H9 (cell line): Measurements from ENCODE around the gene SPDYE4. TPM values are rescaled to one million over a fixed set of nuclear protein-coding genes. Genes with fewer than 3 reads are reported as not detected.
A peak's percentile ranks its signal among the peaks of the same experiment; 100 is the strongest.

ENCODE experiments used
- DNase-seq: peaks from one replicate; pipeline ENCODE4 v3.0.0-alpha.2; 2017
- H2AFZ ChIP-seq: one replicate; pipeline ENCODE4 v1.6.1; 2013; ENCODE audit warnings: mild to moderate bottlenecking, low read length, control low read depth, moderate library complexity
- H2AK5ac ChIP-seq: 2 replicates; pipeline ENCODE4 v1.6.1; 2013; ENCODE audit warnings: low read length, control low read depth, mixed read lengths; ENCODE audit not compliant: insufficient read length
- H2BK120ac ChIP-seq: one replicate; pipeline ENCODE4 v1.6.1; 2013; ENCODE audit warnings: low read depth, mild to moderate bottlenecking, low read length, control low read depth, inconsistent platforms; ENCODE audit not compliant: poor library complexity, severe bottlenecking
- H2BK12ac ChIP-seq: 2 replicates; pipeline ENCODE4 v1.6.1; 2013; ENCODE audit warnings: low read length, control low read depth, mixed read lengths, low read depth; ENCODE audit not compliant: insufficient read length
- H2BK15ac ChIP-seq: 2 replicates; pipeline ENCODE4 v1.6.1; 2013; ENCODE audit warnings: low read depth, low read length, control low read depth
- H2BK20ac ChIP-seq: one replicate; pipeline ENCODE4 v1.6.1; 2013; ENCODE audit warnings: low read depth, mild to moderate bottlenecking, low read length, control low read depth, inconsistent platforms; ENCODE audit not compliant: poor library complexity, severe bottlenecking
- H2BK5ac ChIP-seq: 2 replicates; pipeline ENCODE4 v1.6.1; 2013; ENCODE audit warnings: low read length, control low read depth, mixed read lengths; ENCODE audit not compliant: insufficient read length
- H3K14ac ChIP-seq: 2 replicates; pipeline ENCODE4 v1.6.1; 2013; ENCODE audit warnings: low read length, control low read depth; ENCODE audit not compliant: insufficient read depth
- H3K18ac ChIP-seq: 2 replicates; pipeline ENCODE4 v1.6.1; 2013; ENCODE audit warnings: low read depth, mild to moderate bottlenecking, mixed read lengths, low read length, control low read depth; ENCODE audit not compliant: insufficient read length
- H3K23ac ChIP-seq: 2 replicates; pipeline ENCODE4 v1.6.1; 2013; ENCODE audit warnings: low read length, control low read depth, mixed read lengths, low read depth; ENCODE audit not compliant: insufficient read length
- H3K23me2 ChIP-seq: 2 replicates; pipeline ENCODE4 v1.6.1; 2013; ENCODE audit warnings: low read depth, mild to moderate bottlenecking, mixed read lengths, low read length, control low read depth; ENCODE audit not compliant: insufficient read length, poor library complexity, severe bottlenecking
- H3K27ac ChIP-seq: 2 replicates; pipeline ENCODE4 v1.5.1; 2013; ENCODE audit warnings: low read length, control low read depth, mixed read lengths, low read depth; ENCODE audit not compliant: insufficient read length
- H3K27me3 ChIP-seq: 2 replicates; pipeline ENCODE4 v1.6.1; 2013; ENCODE audit warnings: low read length, control low read depth, inconsistent platforms; ENCODE audit not compliant: insufficient read depth
- H3K4ac ChIP-seq: 2 replicates; pipeline ENCODE4 v1.6.1; 2013; ENCODE audit warnings: low read depth, mild to moderate bottlenecking, control low read depth, inconsistent platforms, low read length, moderate library complexity
- H3K4me1 ChIP-seq: 2 replicates; pipeline ENCODE4 v1.6.1; 2013; ENCODE audit warnings: low read length, control low read depth, inconsistent platforms; ENCODE audit not compliant: insufficient read depth
- H3K4me2 ChIP-seq: 2 replicates; pipeline ENCODE4 v1.6.1; 2013; ENCODE audit warnings: low read length, control low read depth, mixed read lengths; ENCODE audit not compliant: insufficient read length, insufficient read depth
- H3K56ac ChIP-seq: 2 replicates; pipeline ENCODE4 v1.6.1; 2013; ENCODE audit warnings: low read depth, mild to moderate bottlenecking, mixed read lengths, low read length, control low read depth; ENCODE audit not compliant: insufficient read length
- H3K79me1 ChIP-seq: 2 replicates; pipeline ENCODE4 v1.6.1; 2013; ENCODE audit warnings: low read depth, mild to moderate bottlenecking, moderate library complexity, low read length, control low read depth, inconsistent platforms; ENCODE audit not compliant: insufficient read depth, poor library complexity, severe bottlenecking
- H3K79me2 ChIP-seq: 2 replicates; pipeline ENCODE4 v1.6.1; 2013; ENCODE audit warnings: low read length, control low read depth, inconsistent platforms; ENCODE audit not compliant: insufficient read depth
- H3K9ac ChIP-seq: 2 replicates; pipeline ENCODE4 v1.6.1; 2013; ENCODE audit warnings: low read length, control low read depth, mixed read lengths; ENCODE audit not compliant: insufficient read length; ENCODE audit errors: extremely low read depth
- H3K9me3 ChIP-seq: one replicate; pipeline ENCODE4 v1.6.1; 2013; ENCODE audit warnings: low read depth, low read length, inconsistent platforms; ENCODE audit not compliant: control insufficient read depth
- H3T11ph ChIP-seq: one replicate; pipeline ENCODE4 v1.6.1; 2013; ENCODE audit warnings: mild to moderate bottlenecking, low read length, control low read depth, inconsistent platforms
- H4K20me1 ChIP-seq: one replicate; pipeline ENCODE4 v1.6.1; 2013; ENCODE audit not compliant: control insufficient read depth, insufficient read length, insufficient read depth
- H4K5ac ChIP-seq: 2 replicates; pipeline ENCODE4 v1.6.1; 2013; ENCODE audit warnings: low read depth, mild to moderate bottlenecking, mixed read lengths, low read length, control low read depth; ENCODE audit not compliant: insufficient read length
- H4K8ac ChIP-seq: replicated peaks from 2 replicates; pipeline ENCODE4 v1.6.1; 2013; ENCODE audit warnings: low read length, control low read depth, mixed read lengths, low read depth; ENCODE audit not compliant: insufficient read length
- H4K91ac ChIP-seq: 2 replicates; pipeline ENCODE4 v1.6.1; 2013; ENCODE audit warnings: low read depth, mild to moderate bottlenecking, moderate library complexity, mixed read lengths, low read length, control low read depth; ENCODE audit not compliant: insufficient read length
- H3K27ac Mint-ChIP-seq, 3 experiments: 2 replicates in 2 of 3; 3 replicates in 1 of 3; pipeline ENCODE4 v1.8.0; 2020 to 2021; ENCODE audit warnings: mixed read lengths in 3 of 3, mild to moderate bottlenecking in 1 of 3, moderate library complexity in 1 of 3
- H3K27me3 Mint-ChIP-seq: 2 replicates; pipeline ENCODE4 v1.8.0; 2021; ENCODE audit warnings: low read depth, mild to moderate bottlenecking, moderate library complexity, mixed read lengths
- H3K36me3 Mint-ChIP-seq, 3 experiments: 2 replicates in 2 of 3; 3 replicates in 1 of 3; pipeline ENCODE4 v1.8.0; 2020 to 2021; ENCODE audit warnings: low read depth in 3 of 3, mixed read lengths in 3 of 3; ENCODE audit not compliant: insufficient read depth in 1 of 3
- H3K4me1 Mint-ChIP-seq, 2 experiments: 2 replicates each; pipeline ENCODE4 v1.8.0; 2020; ENCODE audit warnings: mixed read lengths in 2 of 2
- H3K4me3 Mint-ChIP-seq, 2 experiments: 2 replicates in 1 of 2; 3 replicates in 1 of 2; pipeline ENCODE4 v1.8.0; 2020 to 2021; ENCODE audit warnings: mild to moderate bottlenecking in 2 of 2, mixed read lengths in 2 of 2, moderate library complexity in 1 of 2
- H3K9me3 Mint-ChIP-seq, 2 experiments: 2 replicates in 1 of 2; 3 replicates in 1 of 2; pipeline ENCODE4 v1.8.0; 2020; ENCODE audit warnings: mild to moderate bottlenecking in 2 of 2, mixed read lengths in 2 of 2, moderate library complexity in 1 of 2
- CTCF ChIP-seq: fragments of 200-600 bp; sonication (generic); conservative IDR thresholded peaks from 3 replicates; pipeline ENCODE4 v1.8.0; 2021; ENCODE audit warnings: antibody characterized with exemption, mild to moderate bottlenecking
- WGBS: extraction: QIAGEN DNeasy Blood & Tissue Kit; methylation state at CpG from one replicate; pipeline ENCODE4 v1.1.7; 2013; ENCODE audit warnings: missing lambda C conversion rate, low lambda C conversion rate, mixed read lengths; ENCODE audit not compliant: insufficient read length; ENCODE audit errors: extremely low coverage; 5-methylcytosine and 5-hydroxymethylcytosine counted together
- total RNA-seq: library from RNA; stranded (reverse); gene quantifications from 2 replicates; pipeline ENCODE4 v1.2.1, GENCODE V29; 2021

The SPDYE4 gene
- total RNA-seq, 1 experiment from 2014 or later: not detected

GRCh38 chr17:8789743-8790142 lies 31.4 kb upstream of the SPDYE4 start:
- DNase-seq: peak; percentile 42
- H2BK5ac ChIP-seq: no peak overlapping the region

More at GRCh38 chr17:8789743-8790142, 31.4 kb upstream of the SPDYE4 start:
- Histone ChIP-seq H3K18ac (no peak overlapping the region), H2BK15ac (no peak overlapping the region), H3K4me1 (no peaks in the 10 kb centered on the region), H3K79me1 (no peaks in the 10 kb centered on the region), H4K8ac (no peak overlapping the region), H2BK20ac (no peak overlapping the region), H3K79me2 (no peaks in the 10 kb centered on the region), H3K27ac (no peak overlapping the region), H2BK12ac (no peak overlapping the region), H3K23ac (no peak overlapping the region), H3T11ph (no peak overlapping the region), H3K23me2 (no peaks in the 10 kb centered on the region), H3K27me3 (no peaks in the 10 kb centered on the region), H4K5ac (no peak overlapping the region), H2AK5ac (no peak overlapping the region), H3K56ac (no peak overlapping the region), H2AFZ (no peak overlapping the region), H3K4me2 (no peak overlapping the region), H2BK120ac (no peak overlapping the region), H3K9me3 (peaks cover 5% of the 10 kb centered on the region), H4K20me1 (no peaks in the 10 kb centered on the region), H4K91ac (no peak overlapping the region), H3K4ac (no peak overlapping the region), H3K14ac (no peak overlapping the region), H3K9ac (no peak overlapping the region)
- Mint-ChIP-seq H3K9me3 (peaks cover 9 to 16% of the 10 kb centered on the region in 2 experiments), H3K36me3 (peaks cover 2 to 10% (median 6%) of the 10 kb centered on the region in 3 experiments; a peak in 6 of 7 replicates), H3K27ac (peak overlapping the region in 1 of 3 experiments; percentile 13; a peak in 3 of 7 replicates), H3K27me3 (no peaks in the 10 kb centered on the region; the same call in 1 of the 2 replicates), H3K4me1 (peaks cover 20 to 29% of the 10 kb centered on the region in 2 experiments), H3K4me3 (no peak overlapping the region)
- no peak for TF ChIP-seq CTCF
- WGBS: no CpG with 5 or more reads among the region's 10 CpGs
